ENCODE measurements around the gene RND2.

The RND2 gene

GRCh38 chr17:43034894-43035293 lies 9.9 kb downstream of the RND2 start:
- no peak overlapping the region for H2BK5ac ChIP-seq (ENCODE audit: low read depth, low read length, poor library complexity)
- no peak overlapping the region for H2AK5ac ChIP-seq (ENCODE audit: low read length)
- no peaks in the 10 kb centered on the region for H3K27me3 ChIP-seq (ENCODE audit: insufficient read depth, low read length)
- H3K14ac ChIP-seq (ENCODE audit: low read length), result no peak overlapping the region
- no peak overlapping the region for H4K12ac ChIP-seq (ENCODE audit: low read depth, low read length)
- H3K4me1 ChIP-seq (ENCODE audit: control insufficient read depth in 1 of 2, insufficient read depth in 2 of 2, low read length in 2 of 2), result peaks cover 8 to 10% of the 10 kb centered on the region in 2 experiments
- H2BK120ac ChIP-seq (ENCODE audit: insufficient read depth, low read length, poor library complexity), result no peak overlapping the region
- H3K36me3 ChIP-seq (ENCODE audit: control insufficient read depth in 1 of 2, insufficient read depth in 2 of 2, low read length in 2 of 2), result no peaks in the 10 kb centered on the region
- H3K79me2 ChIP-seq (ENCODE audit: control insufficient read depth, insufficient read depth, low read length, poor library complexity), result no peaks in the 10 kb centered on the region
- no peak overlapping the region for H4K91ac ChIP-seq (ENCODE audit: low read depth, low read length)
- H3K18ac ChIP-seq (ENCODE audit: low read length), result no peak overlapping the region
- H3K9me3 ChIP-seq (ENCODE audit: insufficient read depth, low read depth, low read length), result no peaks in the 10 kb centered on the region
- no peak overlapping the region for H3K27ac ChIP-seq (ENCODE audit: low read depth, low read length)
- H3K4ac ChIP-seq (ENCODE audit: low read depth, low read length), result no peak overlapping the region
- H3K4me3 ChIP-seq (ENCODE audit: low read depth, low read length), result no peak overlapping the region
- H3K23ac ChIP-seq (ENCODE audit: low read length), result no peak overlapping the region
- H3K4me2 ChIP-seq (ENCODE audit: low read length), result no peak overlapping the region
- H2BK12ac ChIP-seq (ENCODE audit: low read length), result no peak overlapping the region
- H2AFZ ChIP-seq (ENCODE audit: insufficient read depth, low read length, poor library complexity), result no peak overlapping the region
- no peaks in the 10 kb centered on the region for H3K79me1 ChIP-seq (ENCODE audit: low read length)
- no CpG with 5 or more reads among the region's 3 CpGs for WGBS (ENCODE audit: extremely low coverage, insufficient coverage, insufficient read length)
- no peak for DNase-seq
- H4K8ac ChIP-seq (ENCODE audit: low read depth, low read length), result no peak overlapping the region
- no peak overlapping the region for H3K9ac ChIP-seq (ENCODE audit: low read length)

GRCh38 chr17:43039646-43040045 lies 14.6 kb downstream of the RND2 start:
- H2AK5ac ChIP-seq (ENCODE audit: low read length), result no peak overlapping the region
- H3K9me3 ChIP-seq (ENCODE audit: insufficient read depth, low read depth, low read length), result no peaks in the 10 kb centered on the region
- H4K8ac ChIP-seq (ENCODE audit: low read depth, low read length), result no peak overlapping the region
- H3K4me2 ChIP-seq (ENCODE audit: low read length), result no peak overlapping the region
- H2AFZ ChIP-seq (ENCODE audit: insufficient read depth, low read length, poor library complexity), result no peak overlapping the region
- H2BK12ac ChIP-seq (ENCODE audit: low read length), result no peak overlapping the region
- H3K36me3 ChIP-seq (ENCODE audit: control insufficient read depth in 1 of 2, insufficient read depth in 2 of 2, low read length in 2 of 2), result no peaks in the 10 kb centered on the region
- no peaks in the 10 kb centered on the region for H3K79me2 ChIP-seq (ENCODE audit: control insufficient read depth, insufficient read depth, low read length, poor library complexity)
- no peak for DNase-seq
- H3K14ac ChIP-seq (ENCODE audit: low read length), result no peak overlapping the region
- H2BK120ac ChIP-seq (ENCODE audit: insufficient read depth, low read length, poor library complexity), result no peak overlapping the region
- H2BK5ac ChIP-seq (ENCODE audit: low read depth, low read length, poor library complexity), result no peak overlapping the region
- H3K4me1 ChIP-seq (ENCODE audit: control insufficient read depth in 1 of 2, insufficient read depth in 2 of 2, low read length in 2 of 2), result no peaks in the 10 kb centered on the region
- no peak overlapping the region for H3K18ac ChIP-seq (ENCODE audit: low read length)
- H3K9ac ChIP-seq (ENCODE audit: low read length), result no peak overlapping the region
- H3K4ac ChIP-seq (ENCODE audit: low read depth, low read length), result no peak overlapping the region
- no peaks in the 10 kb centered on the region for H3K27me3 ChIP-seq (ENCODE audit: insufficient read depth, low read length)
- H3K4me3 ChIP-seq (ENCODE audit: low read depth, low read length), result no peak overlapping the region
- H3K23ac ChIP-seq (ENCODE audit: low read length), result no peak overlapping the region
- H3K79me1 ChIP-seq (ENCODE audit: low read length), result no peaks in the 10 kb centered on the region
- no peak overlapping the region for H4K12ac ChIP-seq (ENCODE audit: low read depth, low read length)
- no peak overlapping the region for H3K27ac ChIP-seq (ENCODE audit: low read depth, low read length)
- H4K91ac ChIP-seq (ENCODE audit: low read depth, low read length), result no peak overlapping the region
- no CpG with 5 or more reads among the region's 2 CpGs for WGBS (ENCODE audit: extremely low coverage, insufficient coverage, insufficient read length)

- no peaks in the 10 kb centered on the region for H3K4me1 ChIP-seq (ENCODE audit: control insufficient read depth in 1 of 2, insufficient read depth in 2 of 2, low read length in 2 of 2)
- no peak overlapping the region for H3K4me3 ChIP-seq (ENCODE audit: low read depth, low read length)
- H3K79me1 ChIP-seq (ENCODE audit: low read length), result no peaks in the 10 kb centered on the region
- H3K9ac ChIP-seq (ENCODE audit: low read length), result no peak overlapping the region
- H4K91ac ChIP-seq (ENCODE audit: low read depth, low read length), result no peak overlapping the region
- no peak overlapping the region for H3K27ac ChIP-seq (ENCODE audit: low read depth, low read length)
- no peak overlapping the region for H2BK120ac ChIP-seq (ENCODE audit: insufficient read depth, low read length, poor library complexity)
- DNase-seq, result no peak
- H2AFZ ChIP-seq (ENCODE audit: insufficient read depth, low read length, poor library complexity), result no peak overlapping the region
- no CpG with 5 or more reads among the region's 2 CpGs for WGBS (ENCODE audit: extremely low coverage, insufficient coverage, insufficient read length)
- no peak overlapping the region for H3K18ac ChIP-seq (ENCODE audit: low read length)
- no peaks in the 10 kb centered on the region for H3K27me3 ChIP-seq (ENCODE audit: insufficient read depth, low read length)
- H3K4me2 ChIP-seq (ENCODE audit: low read length), result no peak overlapping the region
- no peak overlapping the region for H4K12ac ChIP-seq (ENCODE audit: low read depth, low read length)
- no peak overlapping the region for H2AK5ac ChIP-seq (ENCODE audit: low read length)
- H3K36me3 ChIP-seq (ENCODE audit: control insufficient read depth in 1 of 2, insufficient read depth in 2 of 2, low read length in 2 of 2), result no peaks in the 10 kb centered on the region
- H2BK12ac ChIP-seq (ENCODE audit: low read length), result no peak overlapping the region
- no peak overlapping the region for H2BK5ac ChIP-seq (ENCODE audit: low read depth, low read length, poor library complexity)
- H3K23ac ChIP-seq (ENCODE audit: low read length), result no peak overlapping the region
- no peaks in the 10 kb centered on the region for H3K9me3 ChIP-seq (ENCODE audit: insufficient read depth, low read depth, low read length)
- no peaks in the 10 kb centered on the region for H3K79me2 ChIP-seq (ENCODE audit: control insufficient read depth, insufficient read depth, low read length, poor library complexity)
- H3K14ac ChIP-seq (ENCODE audit: low read length), result no peak overlapping the region
- H4K8ac ChIP-seq (ENCODE audit: low read depth, low read length), result no peak overlapping the region
- H3K4ac ChIP-seq (ENCODE audit: low read depth, low read length), result no peak overlapping the region
Measured at GRCh38 chr17:43040655-43041054, 15.6 kb downstream of the RND2 start.

GRCh38 chr17:43042025-43042628 lies 17.1 kb downstream of the RND2 start:
- Histone ChIP-seq H2BK5ac (ENCODE audit: low read depth, low read length, poor library complexity) (no peak overlapping the region), H2BK12ac (ENCODE audit: low read length) (no peak overlapping the region), H4K91ac (ENCODE audit: low read depth, low read length) (no peak overlapping the region), H4K12ac (ENCODE audit: low read depth, low read length) (no peak overlapping the region), H3K9me3 (ENCODE audit: insufficient read depth, low read depth, low read length) (no peaks in the 10 kb centered on the region), H4K8ac (ENCODE audit: low read depth, low read length) (no peak overlapping the region), H3K4me3 (ENCODE audit: low read depth, low read length) (no peak overlapping the region), H3K79me2 (ENCODE audit: control insufficient read depth, insufficient read depth, low read length, poor library complexity) (no peaks in the 10 kb centered on the region), H3K18ac (ENCODE audit: low read length) (no peak overlapping the region), H3K36me3 (ENCODE audit: control insufficient read depth in 1 of 2, insufficient read depth in 2 of 2, low read length in 2 of 2) (peaks cover 2% of the 10 kb centered on the region in 2 experiments), H2BK120ac (ENCODE audit: insufficient read depth, low read length, poor library complexity) (no peak overlapping the region), H3K9ac (ENCODE audit: low read length) (no peak overlapping the region), H2AFZ (ENCODE audit: insufficient read depth, low read length, poor library complexity) (no peak overlapping the region), H3K27me3 (ENCODE audit: insufficient read depth, low read length) (no peaks in the 10 kb centered on the region), H2AK5ac (ENCODE audit: low read length) (no peak overlapping the region), H3K23ac (ENCODE audit: low read length) (no peak overlapping the region), H3K4me2 (ENCODE audit: low read length) (no peak overlapping the region), H3K79me1 (ENCODE audit: low read length) (no peaks in the 10 kb centered on the region), H3K27ac (ENCODE audit: low read depth, low read length) (no peak overlapping the region), H3K14ac (ENCODE audit: low read length) (no peak overlapping the region), H3K4ac (ENCODE audit: low read depth, low read length) (no peak overlapping the region), H3K4me1 (ENCODE audit: control insufficient read depth in 1 of 2, insufficient read depth in 2 of 2, low read length in 2 of 2) (no peaks in the 10 kb centered on the region)
- no CpG with 5 or more reads among the region's 5 CpGs for WGBS (ENCODE audit: extremely low coverage, insufficient coverage, insufficient read length)
- DNase-seq, result no peak
